Measurements from ENCODE around the gene BET1.
"Not testable (repeated sequence)": the region's sequence is repeated elsewhere in the genome, so short reads cannot be mapped to it uniquely, and the experiment has no call there.

BET1 gene

GRCh38 chr7:94028768-94029167 lies 24.6 kb upstream of the BET1 start:
- Mint-ChIP-seq H3K27me3 (ENCODE audit: low read depth, poor library complexity) (peaks cover 10% of the 10 kb centered on the region), H3K4me3 (no peak overlapping the region), H3K36me3 (ENCODE audit: low read depth) (no peaks in the 10 kb centered on the region), H3K9me3 (no peaks in the 10 kb centered on the region), H3K4me1 (peaks cover 6% of the 10 kb centered on the region), H3K27ac (no peak overlapping the region)
- TF ChIP-seq CTCF (IDR thresholded peaks at IDR 0.05) = no peak
- no peak for DNase-seq

- not testable (repeated sequence) for H3K27ac Mint-ChIP-seq; H3K36me3 Mint-ChIP-seq (ENCODE audit: low read depth); H3K9me3 Mint-ChIP-seq; DNase-seq; H3K4me1 Mint-ChIP-seq; H3K4me3 Mint-ChIP-seq; H3K27me3 Mint-ChIP-seq (ENCODE audit: low read depth, poor library complexity)
Measured at GRCh38 chr7:94026619-94027018, 22.5 kb upstream of the BET1 start.

GRCh38 chr7:94022550-94022949 lies 18.4 kb upstream of the BET1 start:
- TF ChIP-seq CTCF (IDR thresholded peaks at IDR 0.05) = no peak
- no peaks in the 10 kb centered on the region for H3K36me3 Mint-ChIP-seq (ENCODE audit: low read depth)
- H3K4me3 Mint-ChIP-seq = no peak overlapping the region
- H3K27ac Mint-ChIP-seq = no peak overlapping the region
- H3K9me3 Mint-ChIP-seq = peaks cover 10% of the 10 kb centered on the region
- H3K4me1 Mint-ChIP-seq = peaks cover 4% of the 10 kb centered on the region
- no peaks in the 10 kb centered on the region for H3K27me3 Mint-ChIP-seq (ENCODE audit: low read depth, poor library complexity)
- DNase-seq = no peak

- no peak for DNase-seq
- TF ChIP-seq CTCF (IDR thresholded peaks at IDR 0.05) = no peak
- Mint-ChIP-seq H3K4me1 (no peaks in the 10 kb centered on the region), H3K4me3 (no peak overlapping the region), H3K9me3 (peaks cover 15% of the 10 kb centered on the region), H3K27ac (peak overlapping the region; percentile 45), H3K27me3 (ENCODE audit: low read depth, poor library complexity) (peaks cover 3% of the 10 kb centered on the region), H3K36me3 (ENCODE audit: low read depth) (no peaks in the 10 kb centered on the region)
Measured at GRCh38 chr7:94016786-94017185, 12.6 kb upstream of the BET1 start.

GRCh38 chr7:94015538-94015937 lies 11.4 kb upstream of the BET1 start:
- Mint-ChIP-seq H3K36me3 (ENCODE audit: low read depth) (no peaks in the 10 kb centered on the region), H3K9me3 (peaks cover 19% of the 10 kb centered on the region), H3K27ac (no peak overlapping the region), H3K27me3 (ENCODE audit: low read depth, poor library complexity) (peaks cover 3% of the 10 kb centered on the region), H3K4me1 (no peaks in the 10 kb centered on the region), H3K4me3 (no peak overlapping the region)
- TF ChIP-seq CTCF (IDR thresholded peaks at IDR 0.05) = no peak
- no peak for DNase-seq

- Mint-ChIP-seq H3K36me3 (ENCODE audit: low read depth) (no peaks in the 10 kb centered on the region), H3K4me1 (no peaks in the 10 kb centered on the region), H3K9me3 (peaks cover 9% of the 10 kb centered on the region), H3K4me3 (no peak overlapping the region), H3K27me3 (ENCODE audit: low read depth, poor library complexity) (peaks cover 14% of the 10 kb centered on the region), H3K27ac (no peak overlapping the region)
- no peak for DNase-seq
- TF ChIP-seq CTCF (IDR thresholded peaks at IDR 0.05) = no peak
Measured at GRCh38 chr7:94012746-94013145, 8.6 kb upstream of the BET1 start.
